H1 (cell line): ENCODE results near the gene ATXN7L3. TPM values are rescaled to one million over a fixed set of nuclear protein-coding genes. Genes with fewer than 3 reads are reported as not detected.
"Not testable (repeated sequence)": the region's sequence is repeated elsewhere in the genome, so short reads cannot be mapped to it uniquely, and the experiment has no call there.

Experiments used
- CTCF ChIA-PET: fragments of 300-600 bp; sonication (Branson Sonifier 250); formaldehyde crosslinking; loops from one replicate; lab custom pipeline; 2021; ENCODE audit not compliant: partially characterized antibody; lab: Charles Lee
- POLR2A ChIA-PET: fragments of 300-600 bp; sonication (Branson Sonifier 250); formaldehyde crosslinking; loops from one replicate; lab custom pipeline; 2021; ENCODE audit warnings: inconsistent platforms; ENCODE audit not compliant: partially characterized antibody; lab: Charles Lee
- DNase-seq, 2 experiments: peaks; one replicate each; pipeline versions ENCODE4 v3.0.0 to v3.0.0-alpha.2; 2010 to 2022; ENCODE audit warnings: low spot score in 2 of 2, low read depth in 1 of 2, mixed read lengths in 1 of 2
- FAIRE-seq: peaks from 2 replicates; lab custom pipeline; 2011; peaks lifted over from hg19 to GRCh38; lab: Jason Lieb, UNC
- H2AFZ ChIP-seq: 2 replicates; pipeline ENCODE4 v1.8.1; 2012; ENCODE audit warnings: low read length, inconsistent platforms
- H2AK5ac ChIP-seq: 2 replicates; pipeline ENCODE4 v1.6.1; 2013; ENCODE audit warnings: low read depth, low read length
- H2BK120ac ChIP-seq: replicated peaks from 2 replicates; pipeline ENCODE3; 2013; ENCODE audit warnings: low read depth, low read length, inconsistent platforms
- H2BK12ac ChIP-seq: 2 replicates; pipeline ENCODE4 v1.6.1; 2013; ENCODE audit warnings: low read depth, low read length
- H2BK15ac ChIP-seq: 2 replicates; pipeline ENCODE4 v1.6.1; 2013; ENCODE audit warnings: low read length
- H2BK20ac ChIP-seq: 2 replicates; pipeline ENCODE4 v1.6.1; 2013; ENCODE audit warnings: low read length
- H2BK5ac ChIP-seq: 2 replicates; pipeline ENCODE4 v1.6.1; 2013; ENCODE audit warnings: low read depth, low read length
- H3K14ac ChIP-seq: 2 replicates; pipeline ENCODE4 v1.6.1; 2013; ENCODE audit warnings: inconsistent platforms; ENCODE audit not compliant: insufficient read length
- H3K18ac ChIP-seq: 2 replicates; pipeline ENCODE4 v1.6.1; 2013; ENCODE audit warnings: low read length; ENCODE audit errors: extremely low read depth
- H3K23ac ChIP-seq: 2 replicates; pipeline ENCODE4 v1.6.1; 2013; ENCODE audit warnings: inconsistent platforms; ENCODE audit not compliant: insufficient read length
- H3K23me2 ChIP-seq: 2 replicates; pipeline ENCODE4 v1.6.1; 2013; ENCODE audit warnings: low read depth, low read length
- H3K27ac ChIP-seq: 2 replicates; pipeline ENCODE4 v1.6.1; 2011; ENCODE audit warnings: low read depth, low read length, inconsistent platforms
- H3K27me3 ChIP-seq, 4 experiments: replicated peaks in 1 of 4; 1 replicate in 1 of 4; 2 replicates in 3 of 4; pipeline versions ENCODE4 v1.6.1 to v1.8.1; 2011 to 2013; ENCODE audit warnings: low read length in 3 of 4, mild to moderate bottlenecking in 3 of 4, inconsistent platforms in 2 of 4, mixed read lengths in 2 of 4, moderate library complexity in 1 of 4; ENCODE audit not compliant: control insufficient read depth in 3 of 4, insufficient read depth in 3 of 4; ENCODE audit errors: extremely low read depth in 1 of 4
- H3K36me3 ChIP-seq, 4 experiments: 2 replicates each; pipeline versions ENCODE4 v1.6.1 to v1.8.1; 2011 to 2013; ENCODE audit warnings: mild to moderate bottlenecking in 4 of 4, low read length in 3 of 4, moderate library complexity in 2 of 4, control low read depth in 1 of 4, inconsistent platforms in 1 of 4; ENCODE audit not compliant: insufficient read depth in 4 of 4, control insufficient read depth in 2 of 4
- H3K4ac ChIP-seq: replicated peaks from 2 replicates; pipeline ENCODE3; 2013; ENCODE audit warnings: low read length, low read depth, mixed read lengths, inconsistent platforms; ENCODE audit not compliant: insufficient read length
- H3K4me1 ChIP-seq, 4 experiments: replicated peaks in 1 of 4; 1 replicate in 1 of 4; 2 replicates in 3 of 4; pipeline versions ENCODE4 v1.6.1 to v1.8.1; 2011 to 2013; ENCODE audit warnings: low read length in 3 of 4, inconsistent platforms in 2 of 4, mixed read lengths in 1 of 4; ENCODE audit not compliant: insufficient read depth in 4 of 4, control insufficient read depth in 3 of 4
- H3K4me2 ChIP-seq, 2 experiments: 2 replicates each; pipeline versions ENCODE4 v1.6.1 to v1.8.1; 2011 to 2013; ENCODE audit warnings: low read depth in 2 of 2, low read length in 2 of 2, control low read depth in 1 of 2, inconsistent platforms in 1 of 2, mild to moderate bottlenecking in 1 of 2; ENCODE audit not compliant: insufficient read depth in 1 of 2
- H3K4me3 ChIP-seq, 4 experiments: fragments of 200-600, 300-600 bp in 1 of 4; sonication (generic), shearing (Covaris generic), sonication (Bioruptor Twin) in 1 of 4; 2 replicates each; pipeline versions ENCODE4 v1.5.1 to v1.8.1; 2011 to 2016; ENCODE audit warnings: low read length in 4 of 4, low read depth in 3 of 4, control low read depth in 2 of 4, inconsistent platforms in 2 of 4, mild to moderate bottlenecking in 2 of 4, mixed read lengths in 1 of 4, moderate library complexity in 1 of 4; ENCODE audit not compliant: insufficient read depth in 2 of 4; ENCODE audit errors: extremely low read depth in 1 of 4
- H3K56ac ChIP-seq: replicated peaks from 2 replicates; pipeline ENCODE3; 2013; ENCODE audit warnings: low read depth, mild to moderate bottlenecking, mixed read lengths, low read length, inconsistent platforms; ENCODE audit not compliant: insufficient read length
- H3K79me1 ChIP-seq: 2 replicates; pipeline ENCODE4 v1.6.1; 2013; ENCODE audit warnings: low read depth, low read length, control low read depth
- H3K79me2 ChIP-seq, 2 experiments: 2 replicates each; pipeline versions ENCODE4 v1.6.1 to v1.8.1; 2012 to 2013; ENCODE audit warnings: low read length in 2 of 2, mild to moderate bottlenecking in 2 of 2, inconsistent platforms in 1 of 2; ENCODE audit not compliant: insufficient read depth in 2 of 2, control insufficient read depth in 1 of 2
- H3K9ac ChIP-seq, 4 experiments: replicated peaks in 1 of 4; 1 replicate in 1 of 4; 2 replicates in 3 of 4; pipeline versions ENCODE4 v1.6.1 to v1.8.1; 2011 to 2013; ENCODE audit warnings: low read depth in 3 of 4, low read length in 3 of 4, control low read depth in 2 of 4, mild to moderate bottlenecking in 2 of 4, moderate library complexity in 2 of 4, inconsistent platforms in 1 of 4; ENCODE audit errors: extremely low read depth in 1 of 4
- H3K9me3 ChIP-seq, 2 experiments: 2 replicates each; pipeline versions ENCODE4 v1.6.1 to v1.8.1; 2012 to 2013; ENCODE audit warnings: mild to moderate bottlenecking in 2 of 2, moderate library complexity in 2 of 2, control low read depth in 1 of 2, inconsistent platforms in 1 of 2, low read depth in 1 of 2, low read length in 1 of 2, mixed read lengths in 1 of 2; ENCODE audit not compliant: insufficient read depth in 2 of 2
- H4K20me1 ChIP-seq, 2 experiments: replicated peaks in 1 of 2; 2 replicates each; pipeline versions ENCODE3 to v1.8.1; 2011 to 2013; ENCODE audit warnings: inconsistent platforms in 2 of 2, low read length in 2 of 2, mild to moderate bottlenecking in 1 of 2; ENCODE audit not compliant: insufficient read depth in 2 of 2, control insufficient read depth in 1 of 2
- H4K5ac ChIP-seq: 2 replicates; pipeline ENCODE4 v1.6.1; 2013; ENCODE audit warnings: low read length, low read depth, mixed read lengths, inconsistent platforms; ENCODE audit not compliant: insufficient read length
- H4K8ac ChIP-seq: 2 replicates; pipeline ENCODE4 v1.8.0; 2013; ENCODE audit warnings: mild to moderate bottlenecking, moderate library complexity, low read length, inconsistent platforms; ENCODE audit not compliant: insufficient read depth; ENCODE audit errors: extremely low read depth
- H4K91ac ChIP-seq: replicated peaks from 2 replicates; pipeline ENCODE3; 2013; ENCODE audit warnings: low read length, mixed read lengths, inconsistent platforms; ENCODE audit not compliant: insufficient read length
- WGBS, 2 experiments: shearing (Covaris generic) in 1 of 2; methylation state at CpG; one replicate each; pipeline versions ENCODE4 v1.1.6 to v1.1.7; 2013 to 2015; ENCODE audit warnings: low lambda C conversion rate in 2 of 2, mixed read lengths in 2 of 2, inconsistent platforms in 1 of 2, low coverage in 1 of 2, missing lambda C conversion rate in 1 of 2; ENCODE audit not compliant: insufficient replicate concordance in 2 of 2, insufficient coverage in 1 of 2, insufficient read length in 1 of 2; ENCODE audit errors: extremely low coverage in 1 of 2, missing lambda C conversion rate in 1 of 2; 5-methylcytosine and 5-hydroxymethylcytosine counted together
- polyA plus RNA-seq, 7 experiments: library from polyadenylated mRNA; depleted of rRNA in 3 of 7; stranded (reverse) in 5 of 7; unstranded in 2 of 7; fragments of >200 nt in 5 of 7; fragments of 200-250 nt in 2 of 7; gene quantifications; 1 replicate in 5 of 7; 2 replicates in 1 of 7; 4 replicates in 1 of 7; pipeline versions ENCODE4 v1.2.1 to v1.2.3, GENCODE V29; 2011 to 2013; ENCODE audit warnings: missing spikeins in 2 of 7, mixed read lengths in 2 of 7
- total RNA-seq: library from RNA; stranded (reverse); fragmentation: NEBNext Ultra II Directional; extraction: Animal tissue kit (Norgen Biotek cat#: 25700); gene quantifications from 2 replicates; pipeline ENCODE4 v1.2.1, GENCODE V29; 2021

Gene ATXN7L3
- total and polyA plus RNA-seq, 2 of the 8 experiments (the other 6 are each of a cell fraction or from before 2014, with no cell fraction given) = 53.7 to 103 TPM

- H4K20me1 ChIP-seq, H3K9me3 ChIP-seq, H2BK120ac ChIP-seq, H3K27ac ChIP-seq, H3K36me3 ChIP-seq, H3K79me1 ChIP-seq, POLR2A ChIA-PET, CTCF ChIA-PET, H3K4me2 ChIP-seq, DNase-seq, H3K79me2 ChIP-seq, H2AFZ ChIP-seq, H4K8ac ChIP-seq, H3K9ac ChIP-seq, H2AK5ac ChIP-seq, H3K14ac ChIP-seq, H3K4me1 ChIP-seq, H3K4ac ChIP-seq, H3K23me2 ChIP-seq, H3K23ac ChIP-seq, H2BK5ac ChIP-seq, H2BK20ac ChIP-seq, H3K56ac ChIP-seq, FAIRE-seq, H2BK12ac ChIP-seq, H2BK15ac ChIP-seq, H3K18ac ChIP-seq, H3K4me3 ChIP-seq, H3K27me3 ChIP-seq, H4K5ac ChIP-seq, H4K91ac ChIP-seq: not testable (repeated sequence)
- WGBS, 2 experiments = 100% methylated on average over 9 of the region's 28 CpGs; no CpG with 5 or more reads in 1 of the 2 experiments
These were observed 38.2 kb upstream of the ATXN7L3 start for GRCh38 chr17:44237886-44238285.
